ENCODE measurements around the gene ENTPD8.
A peak's percentile ranks its signal among the peaks of the same experiment; 100 is the strongest.

The ENTPD8 gene

DNA sequence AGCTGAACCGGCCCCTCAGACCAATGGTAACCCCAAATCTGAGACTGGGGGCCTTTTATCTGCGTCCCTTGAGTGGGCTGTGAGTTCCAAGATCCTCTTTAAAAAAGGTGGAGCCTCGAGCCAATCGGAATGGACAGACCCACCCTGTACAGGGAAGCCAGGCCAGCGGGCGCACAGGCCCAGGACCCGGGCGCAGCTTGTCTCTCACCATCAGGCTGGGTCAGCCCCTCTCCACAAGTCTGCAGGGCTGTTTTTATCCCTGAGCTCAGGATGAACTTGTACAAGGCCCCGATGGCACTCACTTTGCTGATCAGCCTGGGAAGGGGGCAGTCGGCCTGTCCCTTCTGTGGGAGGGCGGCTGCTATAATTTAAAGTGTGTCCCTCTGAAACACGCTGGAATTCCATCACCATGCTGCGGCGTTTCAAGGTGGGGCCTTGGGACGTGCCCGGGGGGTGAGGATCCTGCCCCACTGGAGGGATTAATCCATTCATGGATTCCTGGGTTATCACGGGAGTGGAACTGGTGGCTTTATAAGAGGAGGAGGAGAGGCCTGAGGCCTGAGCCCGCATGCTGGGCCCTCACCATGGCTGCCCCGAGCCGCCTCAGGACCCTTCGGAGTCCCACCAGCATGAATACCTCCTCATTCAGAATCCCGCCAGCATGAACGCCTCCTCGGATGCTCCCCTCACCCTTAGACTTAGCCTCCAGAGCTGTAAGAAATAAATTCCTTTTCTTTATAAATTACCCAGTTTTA lies 32.3 kb downstream of the ENTPD8 start:
- DNase-seq: no peak

DNA sequence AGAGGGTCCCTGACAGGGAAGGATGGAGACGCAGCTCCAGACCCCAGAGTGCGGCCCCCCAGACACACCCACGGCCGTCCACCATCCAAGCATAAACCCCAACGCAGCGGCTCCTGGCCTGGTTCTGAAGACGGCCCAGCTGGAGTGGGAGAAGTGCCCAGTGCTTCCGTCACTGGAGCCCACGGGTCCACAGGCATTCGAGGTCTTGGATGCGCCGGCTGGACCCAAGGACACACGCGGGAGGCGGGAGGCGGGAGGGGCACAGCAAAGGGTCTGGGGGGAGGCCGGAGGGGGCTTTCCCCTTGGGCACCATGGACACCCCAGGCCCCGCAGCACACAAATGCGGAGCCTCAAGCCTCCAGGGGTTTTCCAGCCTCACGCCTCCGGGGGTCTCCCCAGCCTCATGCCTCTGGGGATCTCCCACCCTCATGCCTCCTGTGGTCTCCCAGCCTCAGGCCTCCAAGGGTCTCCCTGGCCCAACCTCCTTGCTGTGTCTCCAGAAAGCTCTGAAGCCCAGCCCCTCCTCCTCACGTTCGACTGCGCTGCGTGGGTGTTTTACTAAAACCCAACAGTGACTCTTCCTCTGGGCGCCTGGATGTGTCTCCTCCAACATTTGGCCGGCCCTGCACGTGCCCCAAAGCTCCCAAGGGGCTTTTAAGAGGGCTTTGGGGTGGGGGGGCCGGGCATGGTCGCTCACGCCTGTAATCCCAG lies 33.4 kb downstream of the ENTPD8 start:
- no peak for DNase-seq

DNA sequence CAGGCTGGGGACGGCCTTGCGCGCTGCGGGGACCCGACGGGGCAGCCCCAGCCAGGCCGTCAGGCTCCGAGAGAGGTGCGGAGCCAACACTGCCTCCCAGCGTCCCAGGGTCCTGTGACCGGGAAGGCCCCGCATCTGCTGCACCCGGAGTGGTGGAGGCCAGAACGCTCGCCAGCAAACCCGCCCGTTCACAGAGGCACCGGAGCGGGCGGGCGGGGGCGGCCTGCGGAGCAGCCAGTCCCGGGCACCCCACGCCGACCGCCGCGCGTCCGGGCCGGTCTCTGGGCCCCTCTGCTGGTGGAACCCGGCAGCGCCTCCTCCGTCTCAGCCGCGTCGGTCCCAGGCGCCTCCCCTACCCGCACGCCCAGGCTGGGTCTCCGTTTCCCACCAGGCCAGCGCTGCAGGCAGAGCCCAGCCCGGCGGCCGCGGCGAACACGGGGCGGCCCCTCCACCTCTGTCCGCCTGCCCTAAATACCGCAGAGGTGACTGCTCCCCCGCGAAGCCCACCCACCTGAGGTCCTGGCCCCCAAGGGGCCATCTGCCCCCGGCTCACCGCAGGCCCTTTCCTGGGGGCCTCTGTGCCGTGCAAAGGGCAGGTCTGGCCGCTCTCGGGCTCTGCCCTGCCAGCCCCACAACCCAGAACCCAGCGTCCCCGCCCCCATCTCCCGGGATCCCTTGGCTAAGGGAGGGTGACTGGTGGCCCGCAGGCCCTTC lies 34.1 kb downstream of the ENTPD8 start:
- peak; percentile 59 for DNase-seq

- DNase-seq: no peak
These were observed 34.9 kb downstream of the ENTPD8 start for GRCh38 chr9:137406085-137406760.

GRCh38 chr9:137405677-137406081 lies 35.5 kb downstream of the ENTPD8 start:
- peak; percentile 16 for DNase-seq

DNA sequence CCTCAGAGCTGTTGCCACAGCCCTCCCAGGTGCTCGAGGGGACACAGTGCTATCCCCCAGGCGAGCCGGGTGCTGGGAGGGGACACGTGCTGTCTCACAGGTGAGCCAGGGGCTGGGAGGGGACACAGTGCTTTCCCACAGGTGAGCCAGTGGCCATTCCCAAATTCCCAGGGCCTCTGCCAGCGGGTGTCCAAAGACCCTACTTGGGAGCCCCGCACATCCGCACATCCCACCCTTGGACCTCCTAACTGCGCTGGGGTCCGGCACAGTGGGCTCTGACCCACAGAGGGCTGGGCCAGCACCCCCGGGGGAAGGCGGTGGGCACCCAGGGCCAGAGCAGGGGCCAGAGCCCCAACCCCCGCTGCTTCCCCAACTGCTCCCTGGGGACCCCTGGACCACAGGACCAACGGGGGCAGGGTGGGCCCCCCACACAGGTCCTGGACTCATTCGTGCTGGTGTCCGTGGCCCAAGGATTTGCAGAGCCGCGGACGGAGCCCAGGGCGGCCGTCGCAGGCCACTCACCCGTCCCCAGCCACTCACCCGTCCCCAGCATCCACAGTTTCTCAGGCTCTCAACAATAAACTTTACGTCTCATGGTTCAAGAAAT lies 36.1 kb downstream of the ENTPD8 start:
- no peak for DNase-seq

- no peak for DNase-seq
These were observed 37.9 kb downstream of the ENTPD8 start for GRCh38 chr9:137403269-137403668.

- DNase-seq: peak; percentile 67
These were observed 38.4 kb downstream of the ENTPD8 start for GRCh38 chr9:137402746-137403145.

DNA sequence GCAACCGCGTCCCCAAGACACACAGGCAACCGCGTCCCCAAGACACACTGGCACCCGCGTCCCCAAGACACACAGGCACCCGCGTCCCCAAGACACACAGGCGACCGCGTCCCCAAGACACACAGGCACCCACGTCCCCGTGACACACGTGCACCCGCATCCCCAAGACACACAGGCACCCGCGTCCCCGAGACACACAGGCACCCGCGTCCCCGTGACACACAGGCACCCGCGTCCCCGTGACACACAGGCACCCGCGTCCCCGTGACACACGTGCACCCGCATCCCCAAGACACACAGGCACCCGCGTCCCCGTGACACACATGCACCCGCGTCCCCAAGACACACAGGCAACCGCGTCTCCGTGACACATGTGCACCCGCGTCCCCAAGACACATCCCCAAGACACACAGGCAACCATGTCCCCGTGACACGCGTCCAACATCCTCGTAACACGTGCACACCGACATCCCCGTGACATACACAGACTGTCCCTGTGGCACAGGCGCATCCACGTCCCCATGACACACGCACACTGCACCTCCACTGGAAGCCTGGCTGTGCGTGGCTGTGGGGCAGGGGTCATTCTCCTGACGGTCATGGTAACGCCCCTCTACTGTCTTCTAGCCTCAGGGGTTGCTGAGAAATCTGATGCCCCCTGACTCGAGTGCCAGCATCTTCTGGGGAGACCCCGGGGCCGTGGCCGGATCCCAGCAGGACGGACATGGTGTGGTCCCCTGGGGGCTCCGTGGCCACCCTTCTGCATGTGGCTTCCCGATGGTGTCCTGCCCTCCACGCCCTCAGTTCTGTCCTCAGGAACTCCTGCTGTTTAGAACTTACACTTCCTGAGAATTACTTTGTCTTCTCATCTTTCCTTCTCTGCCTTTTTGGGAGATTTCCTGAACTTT lies 42.3 kb downstream of the ENTPD8 start:
- no peak for DNase-seq

DNA sequence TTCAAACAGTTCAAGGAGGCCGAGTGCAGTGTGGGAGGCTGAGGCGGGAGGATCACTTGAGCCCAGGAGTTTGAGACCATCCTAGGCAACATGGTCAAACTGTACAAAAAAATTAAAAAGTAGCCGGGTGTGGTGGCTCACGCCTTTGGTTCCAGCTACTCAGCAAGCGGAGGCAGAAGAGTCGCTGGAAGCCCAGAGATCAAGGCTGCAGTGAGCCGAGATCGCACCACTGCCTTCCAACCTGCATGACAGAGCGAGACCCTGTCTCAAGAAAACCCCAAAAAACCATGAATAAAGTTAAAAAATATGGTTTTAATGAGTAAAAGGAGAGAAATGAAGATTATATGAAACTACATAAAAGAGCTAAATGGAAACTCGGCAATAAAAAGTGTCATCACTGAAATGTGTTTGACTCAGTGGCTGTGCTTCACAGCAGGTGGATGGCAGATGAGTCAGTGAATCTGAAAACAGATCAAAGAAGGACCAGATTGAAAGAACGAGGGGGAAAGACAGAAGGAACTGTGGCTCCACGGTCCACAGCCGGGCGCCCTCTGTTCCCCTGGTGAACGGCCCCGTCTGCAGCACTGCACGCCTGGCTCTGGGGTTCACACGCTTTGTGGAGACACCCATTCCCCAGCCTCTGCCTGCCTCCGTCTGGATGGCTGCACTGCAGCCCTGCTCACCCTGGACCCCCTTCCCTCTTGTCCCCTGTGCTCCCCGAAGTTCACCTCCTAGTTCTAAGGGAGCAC lies 43.3 kb downstream of the ENTPD8 start:
- DNase-seq: no peak

DNA sequence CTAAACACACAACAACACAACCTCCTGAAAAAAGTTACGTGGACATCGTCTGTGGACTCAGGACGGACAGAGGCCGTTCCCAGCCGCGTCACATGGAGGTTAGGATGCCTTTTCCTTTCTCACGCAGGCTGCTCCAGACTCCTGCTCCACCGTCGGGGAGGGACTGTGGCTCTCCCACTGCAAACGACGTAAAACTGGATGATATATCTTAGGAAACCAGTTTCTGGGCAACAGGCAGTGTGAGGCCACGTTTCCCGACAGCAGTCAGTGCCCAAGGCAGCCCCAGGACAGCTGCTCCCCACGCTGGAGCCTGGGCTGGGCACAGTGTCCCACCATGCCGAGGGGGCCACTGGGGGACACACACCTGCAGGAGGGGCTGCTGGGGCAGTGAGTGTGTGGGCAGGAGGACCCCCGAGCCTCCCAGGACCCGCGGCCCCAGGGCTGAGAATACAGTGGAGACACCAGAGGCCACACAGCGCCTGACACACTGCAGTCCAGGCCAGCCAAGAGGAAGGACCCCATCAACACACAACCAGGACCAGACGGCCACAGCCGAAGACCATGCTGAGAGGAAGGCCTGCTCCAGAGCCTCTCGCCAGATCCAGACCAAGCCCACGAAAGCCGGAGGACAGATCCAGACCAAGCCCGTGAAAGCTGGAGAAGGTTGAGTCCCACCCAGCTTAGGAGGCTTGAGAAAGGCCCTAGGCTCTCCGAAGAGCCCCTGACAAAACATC lies 44.4 kb downstream of the ENTPD8 start:
- DNase-seq: no peak

DNA sequence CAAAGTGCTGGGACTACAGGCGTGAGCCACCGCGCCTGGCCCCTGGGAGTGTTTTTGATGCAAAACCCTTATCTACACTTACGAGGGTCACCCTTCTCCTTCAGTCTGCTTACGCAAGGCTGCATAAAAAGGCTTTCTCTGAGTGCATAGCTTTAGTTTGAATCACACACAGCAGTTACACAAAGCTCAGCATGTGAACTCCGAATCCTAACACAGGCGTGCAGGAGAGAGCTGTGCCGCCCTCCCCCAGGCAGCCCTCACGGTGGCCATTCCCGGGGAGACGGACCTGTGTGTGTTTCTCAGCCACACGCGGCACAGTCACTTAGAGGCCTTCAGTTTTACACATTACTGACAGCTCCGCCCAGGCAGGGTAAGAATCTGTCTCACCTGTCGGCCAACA lies 44.9 kb downstream of the ENTPD8 start:
- DNase-seq: no peak

GRCh38 chr9:137395666-137396010 lies 45.5 kb downstream of the ENTPD8 start:
- DNase-seq: no peak

- no peak for DNase-seq
These were observed 46.1 kb downstream of the ENTPD8 start for GRCh38 chr9:137394866-137395665.

DNA sequence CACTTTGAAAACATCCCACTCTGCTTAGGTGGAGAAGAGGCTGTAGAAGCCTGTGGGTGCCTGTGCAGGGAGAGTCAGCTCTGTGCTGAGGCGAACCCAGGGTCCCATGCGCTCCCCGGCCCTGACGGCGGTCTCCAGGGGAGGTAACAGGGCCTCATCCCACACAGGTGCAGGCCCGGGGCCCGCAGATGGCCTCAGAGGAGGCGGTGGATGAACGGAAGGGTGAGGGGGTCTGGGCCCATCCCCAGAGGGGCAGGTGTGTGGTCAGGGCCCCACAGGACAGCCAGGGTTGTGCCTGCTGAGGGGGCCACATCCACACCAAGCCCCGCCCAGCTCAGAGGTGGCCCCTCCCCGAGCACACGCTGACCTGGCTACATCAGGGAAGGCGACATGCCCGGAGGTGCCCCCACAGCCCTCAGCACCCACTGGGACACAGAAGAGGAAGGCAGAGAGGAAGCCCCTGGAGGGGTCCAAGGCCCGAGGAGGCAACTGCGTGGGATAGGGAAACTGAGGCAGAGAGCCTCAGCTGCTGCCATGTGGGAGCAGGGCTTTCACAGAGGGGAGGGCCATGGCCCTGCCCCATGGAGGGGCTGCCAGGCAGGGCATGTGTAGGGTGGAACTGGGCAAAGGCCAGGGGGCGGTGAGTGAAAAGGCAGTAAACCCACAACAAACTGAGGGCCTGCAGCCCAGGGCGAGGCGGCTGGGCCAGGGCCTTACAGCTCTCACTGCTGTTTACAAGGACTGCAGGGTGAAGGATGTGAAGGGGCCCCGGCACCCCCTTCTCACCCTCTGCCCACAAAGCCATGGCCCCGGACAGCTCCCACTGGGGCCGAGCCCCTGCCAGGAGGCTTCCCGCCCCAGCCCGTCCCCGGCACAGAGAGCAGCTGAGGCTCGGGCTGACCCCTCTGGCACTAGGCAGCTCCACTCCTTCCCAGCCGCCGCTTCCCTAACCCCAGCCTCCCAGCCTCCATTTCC lies 47.7 kb downstream of the ENTPD8 start:
- DNase-seq: no peak

- DNase-seq: no peak
These were observed 48.7 kb downstream of the ENTPD8 start for GRCh38 chr9:137392232-137393007.

DNA sequence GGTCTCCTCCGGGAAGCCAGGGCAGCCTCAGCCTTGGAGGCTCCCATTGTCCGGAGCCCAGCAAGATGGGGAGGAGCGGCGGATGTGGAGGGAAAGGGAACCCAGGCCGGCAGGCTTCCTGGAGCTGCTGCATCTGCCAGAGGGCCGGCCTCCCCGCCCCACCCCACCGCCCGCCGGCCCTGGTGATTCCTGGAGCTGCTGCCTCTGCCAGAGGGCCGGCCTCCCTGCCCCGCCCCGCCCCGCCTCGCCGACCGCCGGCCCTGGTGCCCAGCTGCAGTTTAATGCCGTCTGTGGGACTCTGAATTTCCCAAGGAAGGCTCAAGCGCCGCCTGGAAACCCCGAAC lies 49.8 kb downstream of the ENTPD8 start:
- no peak for DNase-seq

Measured in inflammatory macrophage treated with lipopolysaccharide for 4 hours (primary cell).